HG02943 (cell line): ENCODE measurements around the gene AK3.

Source experiments
- ATAC-seq: cut with Tn5 transposase; IDR thresholded peaks from one replicate; pipeline ENCODE4 v1.9.1; 2021; ENCODE audit warnings: mild to moderate bottlenecking, low read depth, moderate library complexity; ENCODE audit not compliant: unreplicated experiment

Gene AK3

GRCh38 chr9:4709380-4709779 lies 31.6 kb downstream of the AK3 start:
- no peak for ATAC-seq

DNA sequence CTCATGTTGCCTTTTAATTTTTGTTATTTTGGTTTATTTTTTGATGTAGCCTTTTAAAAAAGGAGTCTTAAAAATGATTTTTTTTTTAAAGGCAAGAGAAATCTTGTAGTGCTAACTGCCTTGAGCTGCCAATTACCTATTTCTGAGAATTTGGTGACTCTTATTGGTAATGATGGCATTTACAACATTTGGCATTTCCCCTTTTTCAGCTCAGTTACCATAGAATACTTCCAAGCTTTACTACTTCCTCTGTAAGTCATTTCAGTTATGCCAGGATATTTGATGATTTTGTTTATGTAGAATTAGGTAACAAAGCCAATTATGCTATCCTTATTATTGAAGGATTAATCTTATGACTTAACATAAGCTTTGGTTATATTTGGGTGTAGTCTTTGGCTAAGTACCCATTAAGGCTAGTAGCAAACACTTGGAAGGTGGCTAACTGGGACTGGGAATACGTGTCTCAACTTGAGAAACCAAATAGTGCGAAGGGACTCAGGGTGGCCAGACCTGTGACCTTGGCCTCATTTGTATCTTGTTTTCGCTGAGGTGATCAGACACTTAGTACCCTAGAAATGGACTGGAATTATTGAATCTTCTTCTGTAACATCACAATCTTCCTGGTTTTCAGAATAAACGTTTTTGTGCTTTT lies 33.9 kb downstream of the AK3 start:
- ATAC-seq = no peak

DNA sequence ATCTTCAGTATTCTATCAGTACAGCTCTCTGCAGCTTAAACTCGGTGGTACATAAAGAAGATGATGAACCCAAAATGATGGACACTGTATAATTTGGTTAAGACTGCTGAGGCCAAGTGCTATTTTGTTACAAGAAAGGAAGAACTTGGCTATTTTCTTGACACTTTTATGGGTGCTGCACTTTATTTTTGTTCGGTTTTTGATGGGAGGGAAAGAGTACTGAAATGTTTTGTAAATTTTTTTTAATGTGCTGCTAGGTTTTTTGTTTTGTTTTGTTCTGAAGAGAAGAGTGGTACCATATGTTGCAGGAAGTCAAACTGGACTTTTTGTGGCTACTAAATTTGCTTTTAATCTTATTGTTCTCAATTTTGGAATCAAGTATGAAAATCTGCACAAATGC lies 35.0 kb downstream of the AK3 start:
- no peak for ATAC-seq

- no peak for ATAC-seq
Observed at GRCh38 chr9:4704129-4704528, 36.9 kb downstream of the AK3 start.

GRCh38 chr9:4701526-4701925 lies 39.5 kb downstream of the AK3 start:
- ATAC-seq = no peak

DNA sequence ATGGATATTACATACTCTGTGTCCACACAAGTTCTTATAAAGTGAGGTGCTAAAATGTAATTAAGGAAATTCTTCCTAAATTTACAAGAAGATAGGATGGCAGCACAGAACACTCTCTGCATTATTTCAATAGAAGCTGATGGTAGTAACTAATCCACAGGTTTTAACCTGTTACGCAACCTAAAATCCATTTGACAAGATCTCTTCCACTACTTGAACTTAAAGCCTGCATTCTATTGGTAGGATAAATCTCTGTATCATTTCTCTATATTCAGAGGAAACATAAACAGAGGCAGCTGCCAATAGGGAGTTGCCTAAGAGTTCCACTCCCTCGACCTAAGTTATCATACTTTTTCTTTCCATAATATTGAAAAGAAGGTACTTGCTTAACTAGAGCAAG lies 40.1 kb downstream of the AK3 start:
- ATAC-seq = no peak

DNA sequence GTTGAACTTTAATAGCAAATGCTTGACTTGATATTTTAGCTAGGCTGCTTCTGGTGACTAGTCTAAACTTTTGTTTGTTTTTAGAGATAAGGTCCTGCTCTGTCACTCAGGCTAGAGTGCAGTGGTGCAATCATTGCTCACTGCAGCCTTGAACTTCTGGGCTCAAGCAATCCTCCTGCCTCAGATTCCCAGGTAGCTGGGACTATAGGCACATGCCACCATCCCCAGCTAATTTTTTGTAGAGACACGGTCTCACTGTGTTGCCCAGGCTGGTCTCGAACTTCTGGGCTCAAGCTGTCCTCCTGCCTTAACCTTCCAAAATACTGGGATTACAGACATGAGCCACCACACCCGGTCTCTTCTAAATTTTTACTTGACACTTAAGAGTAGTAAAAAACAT lies 40.9 kb downstream of the AK3 start:
- ATAC-seq = no peak

GRCh38 chr9:4691795-4692194 lies 49.2 kb downstream of the AK3 start:
- ATAC-seq = no peak

GRCh38 chr9:4690144-4690543 lies 50.9 kb downstream of the AK3 start:
- ATAC-seq = no peak

GRCh38 chr9:4689687-4690104 lies 51.3 kb downstream of the AK3 start:
- ATAC-seq = no peak

DNA sequence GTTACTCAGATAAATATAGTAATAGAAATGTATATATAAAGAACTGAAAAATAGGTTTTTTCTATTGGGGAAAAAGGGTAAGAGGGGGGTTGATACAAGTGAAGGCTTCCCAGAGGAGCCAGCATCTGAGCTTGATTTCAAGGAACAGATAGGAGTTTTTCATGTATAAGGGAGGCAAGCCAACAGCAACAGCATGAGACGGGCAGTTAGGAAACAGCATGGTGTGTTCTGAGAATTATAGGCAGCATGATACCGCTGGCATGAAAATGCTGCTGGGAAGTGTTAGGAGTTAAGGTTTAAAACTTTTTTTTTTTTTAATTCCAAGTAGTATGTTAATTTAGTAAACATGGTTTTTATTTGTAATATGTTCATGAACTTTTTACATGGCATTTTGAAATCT lies 52.0 kb downstream of the AK3 start:
- ATAC-seq = no peak

DNA sequence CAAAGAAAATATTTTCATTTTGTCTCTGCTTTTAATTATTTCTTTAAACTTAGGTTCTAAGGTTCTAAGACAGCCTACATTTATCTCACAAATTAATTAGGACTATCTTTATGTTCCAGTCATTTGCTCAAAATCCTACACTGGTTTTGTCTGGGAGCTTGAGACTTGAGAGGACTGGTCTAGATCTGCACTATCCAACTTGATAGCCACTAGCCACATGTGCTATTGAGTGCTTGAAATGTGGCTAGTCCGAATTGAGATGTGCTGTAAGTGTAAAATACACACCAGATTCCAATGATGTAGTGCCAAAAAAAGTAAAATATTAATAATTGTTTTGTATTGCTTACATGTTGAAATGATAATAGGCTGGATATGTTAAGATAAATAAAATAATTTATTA lies 54.4 kb downstream of the AK3 start:
- ATAC-seq = no peak

DNA sequence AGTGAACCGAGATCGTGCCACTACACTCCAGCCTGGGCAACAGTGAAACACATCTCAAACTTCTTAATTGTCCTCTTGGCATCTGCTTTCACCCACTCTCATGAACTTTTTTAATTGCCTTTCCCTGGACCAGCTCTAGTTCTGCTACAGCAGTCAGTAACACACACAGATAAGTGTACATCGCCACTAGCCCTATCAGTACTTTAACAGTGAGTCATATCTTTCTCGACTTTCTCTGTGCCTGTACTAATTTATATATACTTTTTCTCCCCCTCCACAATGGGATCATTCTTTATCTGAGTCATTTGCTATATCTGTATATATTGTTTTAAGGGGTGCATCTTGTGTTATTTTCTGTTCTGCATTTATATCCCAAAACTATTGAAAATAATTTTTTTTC lies 54.9 kb downstream of the AK3 start:
- ATAC-seq = no peak

- ATAC-seq = no peak
Observed at GRCh38 chr9:4684820-4685219, 56.2 kb downstream of the AK3 start.

- no peak for ATAC-seq
Observed at GRCh38 chr9:4680750-4681149, 60.3 kb downstream of the AK3 start.

DNA sequence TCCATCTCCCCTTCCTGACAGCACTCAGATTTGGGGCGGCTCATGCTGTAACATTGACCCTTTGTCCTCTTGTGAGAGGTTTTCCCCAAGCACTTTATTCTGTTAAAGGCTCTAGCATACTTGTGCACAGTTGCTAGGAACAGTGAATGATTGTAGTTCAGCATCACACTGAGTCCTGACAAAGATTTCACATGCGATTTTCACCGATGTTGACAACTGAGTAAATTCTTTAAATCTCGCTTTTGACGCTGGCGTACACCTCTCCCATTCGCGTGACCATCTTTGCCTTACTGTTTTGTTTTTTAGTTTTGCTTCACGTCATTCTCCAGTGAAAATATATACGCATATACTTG lies 60.9 kb downstream of the AK3 start:
- no peak for ATAC-seq

GRCh38 chr9:4679268-4680172 lies 61.5 kb downstream of the AK3 start, which contains the start of gene CDC37L1:
Gene CDC37L1, plus strand, starts transcription at chr9:4679569. Its CDS starts 199 bp downstream, at chr9:4679768.
- peak; percentile 93 for ATAC-seq

DNA sequence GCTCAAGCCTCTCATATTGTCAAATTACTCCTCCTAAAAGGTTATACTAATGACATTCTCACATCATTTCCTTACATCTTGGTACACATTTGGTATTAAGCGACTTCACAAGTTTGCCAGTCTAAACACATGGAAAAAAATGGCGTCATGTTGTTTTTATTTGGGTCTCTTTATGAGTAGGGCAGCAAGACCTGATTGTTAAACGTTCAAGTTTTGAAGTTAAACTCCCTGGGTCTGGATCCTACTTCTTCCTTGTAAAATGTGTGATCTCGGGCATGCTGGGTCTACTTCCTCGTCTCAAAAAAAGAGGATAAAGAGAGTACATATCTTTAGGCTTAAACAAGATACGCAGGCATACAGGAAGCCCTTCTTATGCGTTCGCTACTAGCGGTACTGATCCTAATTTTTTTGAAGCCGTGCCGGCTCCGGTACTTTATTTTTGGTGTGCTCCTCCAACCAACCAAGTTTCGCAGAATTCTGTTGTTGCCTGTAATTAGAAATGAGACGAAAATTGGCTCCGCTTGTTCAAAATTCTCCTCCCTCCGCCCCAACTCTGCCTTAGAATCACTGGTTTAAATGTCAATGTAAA lies 62.2 kb downstream of the AK3 start:
- no peak for ATAC-seq

- ATAC-seq = no peak
Observed at GRCh38 chr9:4677392-4677791, 63.6 kb downstream of the AK3 start.

DNA sequence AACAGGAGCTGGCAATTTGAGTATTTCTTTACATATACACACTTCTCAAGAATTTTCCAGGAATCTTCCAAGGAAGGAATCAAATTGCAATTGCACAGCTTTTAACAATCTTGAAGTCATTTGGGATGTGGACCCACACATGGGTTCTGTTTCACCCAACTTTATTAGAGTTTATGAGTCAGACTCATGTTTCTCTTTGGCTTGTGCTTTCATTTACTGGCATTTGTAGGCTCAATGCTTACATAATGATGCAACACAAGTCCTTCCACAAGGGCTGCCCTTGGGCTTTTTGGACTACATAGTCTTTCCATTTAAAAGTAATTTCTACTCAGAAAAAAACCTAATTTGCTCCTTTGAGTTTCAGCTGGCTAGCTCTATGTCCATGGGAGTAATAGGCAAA lies 66.2 kb downstream of the AK3 start:
- no peak for ATAC-seq

GRCh38 chr9:4671737-4672136 lies 69.3 kb downstream of the AK3 start:
- no peak for ATAC-seq

DNA sequence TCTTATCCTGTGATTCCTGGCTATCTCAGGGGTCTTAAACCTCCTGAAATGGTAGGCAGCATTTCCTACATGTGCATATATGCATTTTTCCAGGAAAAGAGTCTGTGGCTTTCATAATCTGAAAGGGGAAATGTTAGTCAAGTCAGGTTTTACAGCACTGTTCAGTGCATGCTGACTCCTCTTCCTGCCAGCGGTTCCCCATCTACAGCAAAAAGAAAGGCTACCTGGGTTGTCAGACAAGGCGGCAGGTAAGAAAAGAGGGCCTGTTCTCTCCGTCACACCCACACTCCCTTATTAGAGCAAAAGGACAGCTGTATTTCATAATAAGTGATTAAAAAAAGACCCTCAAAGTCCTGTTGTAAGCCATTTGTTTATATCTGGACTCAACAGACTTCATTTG lies 70.4 kb downstream of the AK3 start:
- no peak for ATAC-seq
